Measurements from ENCODE around the gene PEF1. TPM values are rescaled to one million over a fixed set of nuclear protein-coding genes. Genes with fewer than 3 reads are reported as not detected.
A peak's percentile ranks its signal among the peaks of the same experiment; 100 is the strongest.

PEF1 gene
- total RNA-seq, 1 donor from 2014 or later = 44.9 TPM

- no peak overlapping the region for H3K27ac ChIP-seq (ENCODE audit: low read depth, low read length)
- H3K4me3 ChIP-seq (ENCODE audit: low read length in 3 of 3) = no peak overlapping the region
- H3K4me1 ChIP-seq (ENCODE audit: control insufficient read depth in 3 of 3, insufficient read depth in 3 of 3, low read length in 3 of 3) = peaks cover 0 to 15% (median 14%) of the 10 kb centered on the region in 3 donors
- no peaks in the 10 kb centered on the region for H3K36me3 ChIP-seq (ENCODE audit: control insufficient read depth in 3 of 3, insufficient read depth in 3 of 3, low read length in 3 of 3)
- H3K9ac ChIP-seq (ENCODE audit: low read depth in 1 of 3, low read length in 3 of 3) = no peak overlapping the region
- H3K9me3 ChIP-seq (ENCODE audit: control insufficient read depth in 3 of 3, low read length in 3 of 3) = no peaks in the 10 kb centered on the region
- H3K27me3 ChIP-seq (ENCODE audit: control insufficient read depth in 3 of 3, insufficient read depth in 3 of 3, low read length in 3 of 3) = peaks cover 34 to 37% (median 34%) of the 10 kb centered on the region in 3 donors
Measured at GRCh38 chr1:31618916-31619846, 25.5 kb downstream of the PEF1 start.

GRCh38 chr1:31617916-31618746 is 26.5 kb downstream of the PEF1 start:
- H3K9me3 ChIP-seq (ENCODE audit: control insufficient read depth in 3 of 3, low read length in 3 of 3) = no peaks in the 10 kb centered on the region
- no peaks in the 10 kb centered on the region for H3K36me3 ChIP-seq (ENCODE audit: control insufficient read depth in 3 of 3, insufficient read depth in 3 of 3, low read length in 3 of 3)
- peaks cover 0 to 17% (median 14%) of the 10 kb centered on the region in 3 donors for H3K4me1 ChIP-seq (ENCODE audit: control insufficient read depth in 3 of 3, insufficient read depth in 3 of 3, low read length in 3 of 3)
- peak overlapping the region in 1 of 3 donors; percentile 45 for H3K9ac ChIP-seq (ENCODE audit: low read depth in 1 of 3, low read length in 3 of 3)
- H3K27ac ChIP-seq (ENCODE audit: low read depth, low read length) = no peak overlapping the region
- H3K27me3 ChIP-seq (ENCODE audit: control insufficient read depth in 3 of 3, insufficient read depth in 3 of 3, low read length in 3 of 3) = peaks cover 34 to 37% (median 34%) of the 10 kb centered on the region in 3 donors
- H3K4me3 ChIP-seq (ENCODE audit: low read length in 3 of 3) = peak overlapping the region; percentile 24 to 45 (median 35)

GRCh38 chr1:31617218-31617915 is 27.3 kb downstream of the PEF1 start, which contains the start of gene HCRTR1:
Gene HCRTR1 (plus strand): TSS chr1:31617689. CDS start chr1:31619193, 1,504 bp downstream.
- Histone ChIP-seq H3K27me3 (ENCODE audit: control insufficient read depth in 3 of 3, insufficient read depth in 3 of 3, low read length in 3 of 3) (peaks cover 34 to 37% (median 34%) of the 10 kb centered on the region in 3 donors), H3K4me3 (ENCODE audit: low read length in 3 of 3) (peak within 1 kb of the TSS; percentile 24 to 45 (median 35)), H3K9ac (ENCODE audit: low read depth in 1 of 3, low read length in 3 of 3) (peak within 1 kb of the TSS in 1 of 3 donors; percentile 45), H3K36me3 (ENCODE audit: control insufficient read depth in 3 of 3, insufficient read depth in 3 of 3, low read length in 3 of 3) (no peaks in the 10 kb centered on the region), H3K4me1 (ENCODE audit: control insufficient read depth in 3 of 3, insufficient read depth in 3 of 3, low read length in 3 of 3) (peaks cover 0 to 15% (median 11%) of the 10 kb centered on the region in 3 donors), H3K27ac (ENCODE audit: low read depth, low read length) (no peak within 1 kb of the TSS), H3K9me3 (ENCODE audit: control insufficient read depth in 3 of 3, low read length in 3 of 3) (no peaks in the 10 kb centered on the region)

- Histone ChIP-seq H3K4me3 (ENCODE audit: low read length in 3 of 3) (no peak overlapping the region), H3K9ac (ENCODE audit: low read depth in 1 of 3, low read length in 3 of 3) (no peak overlapping the region), H3K9me3 (ENCODE audit: control insufficient read depth in 3 of 3, low read length in 3 of 3) (no peaks in the 10 kb centered on the region), H3K27ac (ENCODE audit: low read depth, low read length) (no peak overlapping the region), H3K36me3 (ENCODE audit: control insufficient read depth in 3 of 3, insufficient read depth in 3 of 3, low read length in 3 of 3) (no peaks in the 10 kb centered on the region), H3K4me1 (ENCODE audit: control insufficient read depth in 3 of 3, insufficient read depth in 3 of 3, low read length in 3 of 3) (peaks cover 0 to 9% (median 7%) of the 10 kb centered on the region in 3 donors), H3K27me3 (ENCODE audit: control insufficient read depth in 3 of 3, insufficient read depth in 3 of 3, low read length in 3 of 3) (peaks cover 34 to 37% (median 34%) of the 10 kb centered on the region in 3 donors)
Measured at GRCh38 chr1:31615939-31616338, 28.7 kb downstream of the PEF1 start.

GRCh38 chr1:31615414-31615813 is 29.3 kb downstream of the PEF1 start:
- no peaks in the 10 kb centered on the region for H3K36me3 ChIP-seq (ENCODE audit: control insufficient read depth in 3 of 3, insufficient read depth in 3 of 3, low read length in 3 of 3)
- H3K27ac ChIP-seq (ENCODE audit: low read depth, low read length) = no peak overlapping the region
- no peak overlapping the region for H3K9ac ChIP-seq (ENCODE audit: low read depth in 1 of 3, low read length in 3 of 3)
- peaks cover 34 to 37% (median 34%) of the 10 kb centered on the region in 3 donors for H3K27me3 ChIP-seq (ENCODE audit: control insufficient read depth in 3 of 3, insufficient read depth in 3 of 3, low read length in 3 of 3)
- H3K9me3 ChIP-seq (ENCODE audit: control insufficient read depth in 3 of 3, low read length in 3 of 3) = no peaks in the 10 kb centered on the region
- H3K4me3 ChIP-seq (ENCODE audit: low read length in 3 of 3) = no peak overlapping the region
- H3K4me1 ChIP-seq (ENCODE audit: control insufficient read depth in 3 of 3, insufficient read depth in 3 of 3, low read length in 3 of 3) = peaks cover 0 to 9% (median 7%) of the 10 kb centered on the region in 3 donors

- H3K27ac ChIP-seq (ENCODE audit: low read depth, low read length) = no peak overlapping the region
- H3K9me3 ChIP-seq (ENCODE audit: control insufficient read depth in 3 of 3, low read length in 3 of 3) = no peaks in the 10 kb centered on the region
- H3K9ac ChIP-seq (ENCODE audit: low read depth in 1 of 3, low read length in 3 of 3) = no peak overlapping the region
- H3K4me3 ChIP-seq (ENCODE audit: low read length in 3 of 3) = no peak overlapping the region
- peaks cover 0 to 9% (median 6%) of the 10 kb centered on the region in 3 donors for H3K4me1 ChIP-seq (ENCODE audit: control insufficient read depth in 3 of 3, insufficient read depth in 3 of 3, low read length in 3 of 3)
- H3K27me3 ChIP-seq (ENCODE audit: control insufficient read depth in 3 of 3, insufficient read depth in 3 of 3, low read length in 3 of 3) = peaks cover 32 to 34% (median 33%) of the 10 kb centered on the region in 3 donors
- no peaks in the 10 kb centered on the region for H3K36me3 ChIP-seq (ENCODE audit: control insufficient read depth in 3 of 3, insufficient read depth in 3 of 3, low read length in 3 of 3)
Measured at GRCh38 chr1:31614414-31615005, 30.2 kb downstream of the PEF1 start.

GRCh38 chr1:31609514-31610118 is 35.1 kb downstream of the PEF1 start:
- H3K27ac ChIP-seq (ENCODE audit: low read depth, low read length) = no peak overlapping the region
- H3K4me1 ChIP-seq (ENCODE audit: control insufficient read depth in 3 of 3, insufficient read depth in 3 of 3, low read length in 3 of 3) = peaks cover 0 to 5% (median 4%) of the 10 kb centered on the region in 3 donors
- no peak overlapping the region for H3K4me3 ChIP-seq (ENCODE audit: low read length in 3 of 3)
- H3K27me3 ChIP-seq (ENCODE audit: control insufficient read depth in 3 of 3, insufficient read depth in 3 of 3, low read length in 3 of 3) = no peaks in the 10 kb centered on the region
- no peaks in the 10 kb centered on the region for H3K36me3 ChIP-seq (ENCODE audit: control insufficient read depth in 3 of 3, insufficient read depth in 3 of 3, low read length in 3 of 3)
- no peak overlapping the region for H3K9ac ChIP-seq (ENCODE audit: low read depth in 1 of 3, low read length in 3 of 3)
- H3K9me3 ChIP-seq (ENCODE audit: control insufficient read depth in 3 of 3, low read length in 3 of 3) = no peaks in the 10 kb centered on the region

- H3K4me3 ChIP-seq (ENCODE audit: low read length in 3 of 3) = no peak overlapping the region
- H3K4me1 ChIP-seq (ENCODE audit: control insufficient read depth in 3 of 3, insufficient read depth in 3 of 3, low read length in 3 of 3) = no peaks in the 10 kb centered on the region
- H3K9me3 ChIP-seq (ENCODE audit: control insufficient read depth in 3 of 3, low read length in 3 of 3) = no peaks in the 10 kb centered on the region
- no peaks in the 10 kb centered on the region for H3K27me3 ChIP-seq (ENCODE audit: control insufficient read depth in 3 of 3, insufficient read depth in 3 of 3, low read length in 3 of 3)
- no peaks in the 10 kb centered on the region for H3K36me3 ChIP-seq (ENCODE audit: control insufficient read depth in 3 of 3, insufficient read depth in 3 of 3, low read length in 3 of 3)
- H3K27ac ChIP-seq (ENCODE audit: low read depth, low read length) = no peak overlapping the region
- H3K9ac ChIP-seq (ENCODE audit: low read depth in 1 of 3, low read length in 3 of 3) = no peak overlapping the region
Measured at GRCh38 chr1:31607360-31607759, 37.3 kb downstream of the PEF1 start.

- Histone ChIP-seq H3K4me1 (ENCODE audit: control insufficient read depth in 3 of 3, insufficient read depth in 3 of 3, low read length in 3 of 3) (no peaks in the 10 kb centered on the region), H3K27ac (ENCODE audit: low read depth, low read length) (no peak overlapping the region), H3K4me3 (ENCODE audit: low read length in 3 of 3) (no peak overlapping the region), H3K27me3 (ENCODE audit: control insufficient read depth in 3 of 3, insufficient read depth in 3 of 3, low read length in 3 of 3) (no peaks in the 10 kb centered on the region), H3K9me3 (ENCODE audit: control insufficient read depth in 3 of 3, low read length in 3 of 3) (no peaks in the 10 kb centered on the region), H3K36me3 (ENCODE audit: control insufficient read depth in 3 of 3, insufficient read depth in 3 of 3, low read length in 3 of 3) (no peaks in the 10 kb centered on the region), H3K9ac (ENCODE audit: low read depth in 1 of 3, low read length in 3 of 3) (no peak overlapping the region)
Measured at GRCh38 chr1:31605908-31606427, 38.7 kb downstream of the PEF1 start.
